LNCAP (cell line): ENCODE results near the gene ZC3H13.

Source experiments
- CTCF ChIP-seq: fragments of 450-650 bp; IDR thresholded peaks from 2 replicates; pipeline ENCODE4 v1.5.1; 2017; ENCODE audit warnings: mild to moderate bottlenecking

ZC3H13 gene

GRCh38 chr13:45921162-45921736 lies 131.3 kb downstream of the ZC3H13 start:
- TF ChIP-seq CTCF = no peak

- no peak for TF ChIP-seq CTCF
Observed at GRCh38 chr13:45918597-45918996, 133.9 kb downstream of the ZC3H13 start.

GRCh38 chr13:45917019-45917418 lies 135.5 kb downstream of the ZC3H13 start:
- no peak for TF ChIP-seq CTCF

GRCh38 chr13:45915686-45916439 lies 136.7 kb downstream of the ZC3H13 start:
- TF ChIP-seq CTCF = no peak

- TF ChIP-seq CTCF = no peak
Observed at GRCh38 chr13:45909673-45910072, 142.9 kb downstream of the ZC3H13 start.

- TF ChIP-seq CTCF = no peak
Observed at GRCh38 chr13:45909089-45909488, 143.5 kb downstream of the ZC3H13 start.

- TF ChIP-seq CTCF = no peak
Observed at GRCh38 chr13:45907503-45907902, 145.0 kb downstream of the ZC3H13 start.
